NT2/D1 (cell line): ENCODE measurements around the gene ATP6AP1.

ENCODE experiments used
- DNase-seq: peaks from one replicate; pipeline ENCODE4 v3.0.0-alpha.2; 2011; ENCODE audit warnings: low read depth, low spot score
- H3K27me3 ChIP-seq: 2 replicates; pipeline ENCODE4 v1.6.0; 2011; ENCODE audit warnings: mild to moderate bottlenecking; ENCODE audit not compliant: insufficient read length, insufficient read depth
- H3K36me3 ChIP-seq: 2 replicates; pipeline ENCODE4 v1.6.1; 2011; ENCODE audit warnings: mild to moderate bottlenecking, low read length, mixed read lengths; ENCODE audit not compliant: insufficient read depth, insufficient read length
- H3K4me1 ChIP-seq: 2 replicates; pipeline ENCODE4 v1.5.1; 2011; ENCODE audit not compliant: insufficient read depth, insufficient read length
- H3K4me3 ChIP-seq: 2 replicates; pipeline ENCODE4 v1.5.1; 2011; ENCODE audit warnings: low read depth; ENCODE audit not compliant: insufficient read length
- H3K9ac ChIP-seq: 2 replicates; pipeline ENCODE4 v1.6.0; 2011; ENCODE audit warnings: low read depth; ENCODE audit not compliant: insufficient read length
- H3K9me3 ChIP-seq: 2 replicates; pipeline ENCODE4 v1.5.1; 2011; ENCODE audit warnings: mild to moderate bottlenecking, low read length; ENCODE audit not compliant: insufficient read depth
- SUZ12 ChIP-seq: IDR thresholded peaks from 2 replicates; pipeline ENCODE4 v1.6.1; 2011; ENCODE audit not compliant: insufficient read length, insufficient read depth; ENCODE audit errors: extremely low read depth
- YY1 ChIP-seq: IDR thresholded peaks from 2 replicates; pipeline ENCODE4 v1.6.1; 2011; ENCODE audit not compliant: insufficient read length, insufficient read depth
- ZNF274 ChIP-seq: IDR thresholded peaks from 2 replicates; pipeline ENCODE4 v1.6.1; 2011; ENCODE audit warnings: mild to moderate bottlenecking, low read depth, low read length

ATP6AP1 gene

DNA sequence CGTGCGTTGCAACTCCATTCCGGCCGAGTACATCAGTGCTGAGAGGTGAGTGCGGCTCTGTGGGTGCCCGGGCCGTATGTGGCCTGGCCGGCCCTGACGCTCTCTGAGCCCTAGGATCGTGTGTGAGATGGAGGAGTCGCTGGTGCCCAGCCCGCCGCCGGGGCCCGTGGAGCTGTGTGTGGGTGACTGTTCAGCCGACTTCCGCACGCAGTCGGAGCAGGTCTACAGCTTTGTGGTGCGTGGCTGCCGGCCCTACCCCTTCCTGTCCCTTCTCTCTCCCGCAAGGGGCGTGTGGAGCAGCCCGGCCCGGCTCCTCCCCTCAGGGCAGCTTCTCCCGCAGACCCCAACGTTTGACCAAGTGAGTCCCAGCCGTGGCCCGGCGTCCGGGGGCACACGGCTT lies 37.6 kb downstream of the ATP6AP1 start:
- no peak for TF ChIP-seq ZNF274
- TF ChIP-seq YY1, result no peak
- no peaks in the 10 kb centered on the region for H3K9me3 ChIP-seq
- H3K4me1 ChIP-seq, result no peaks in the 10 kb centered on the region
- H3K36me3 ChIP-seq, result peaks cover 57% of the 10 kb centered on the region
- no peak overlapping the region for H3K9ac ChIP-seq
- H3K4me3 ChIP-seq, result no peak overlapping the region
- H3K27me3 ChIP-seq, result no peaks in the 10 kb centered on the region
- no peak for DNase-seq

GRCh38 chrX:154466907-154467306 lies 38.4 kb downstream of the ATP6AP1 start:
- DNase-seq, result no peak
- Histone ChIP-seq H3K9ac (no peak overlapping the region), H3K9me3 (no peaks in the 10 kb centered on the region), H3K4me1 (no peaks in the 10 kb centered on the region), H3K36me3 (peaks cover 58% of the 10 kb centered on the region), H3K4me3 (no peak overlapping the region), H3K27me3 (no peaks in the 10 kb centered on the region)
- TF ChIP-seq YY1 (no peak), SUZ12 (no peak), ZNF274 (no peak)

- Histone ChIP-seq H3K9me3 (no peaks in the 10 kb centered on the region), H3K36me3 (peaks cover 61% of the 10 kb centered on the region), H3K4me1 (no peaks in the 10 kb centered on the region), H3K4me3 (no peak overlapping the region), H3K27me3 (no peaks in the 10 kb centered on the region), H3K9ac (no peak overlapping the region)
- TF ChIP-seq ZNF274 (no peak), YY1 (no peak)
- no peak for DNase-seq
Observed at GRCh38 chrX:154467556-154467955, 39.1 kb downstream of the ATP6AP1 start.

- Histone ChIP-seq H3K27me3 (no peaks in the 10 kb centered on the region), H3K9ac (no peak overlapping the region), H3K4me1 (no peaks in the 10 kb centered on the region), H3K9me3 (no peaks in the 10 kb centered on the region), H3K4me3 (no peak overlapping the region), H3K36me3 (peaks cover 61% of the 10 kb centered on the region)
- TF ChIP-seq ZNF274 (no peak), SUZ12 (no peak), YY1 (no peak)
- no peak for DNase-seq
Observed at GRCh38 chrX:154468217-154468616, 39.7 kb downstream of the ATP6AP1 start.

- TF ChIP-seq ZNF274, result no peak
- no peak for TF ChIP-seq SUZ12
- TF ChIP-seq YY1, result no peak
- H3K36me3 ChIP-seq, result peaks cover 65% of the 10 kb centered on the region
Observed at GRCh38 chrX:154469114-154469513, 40.6 kb downstream of the ATP6AP1 start.

DNA sequence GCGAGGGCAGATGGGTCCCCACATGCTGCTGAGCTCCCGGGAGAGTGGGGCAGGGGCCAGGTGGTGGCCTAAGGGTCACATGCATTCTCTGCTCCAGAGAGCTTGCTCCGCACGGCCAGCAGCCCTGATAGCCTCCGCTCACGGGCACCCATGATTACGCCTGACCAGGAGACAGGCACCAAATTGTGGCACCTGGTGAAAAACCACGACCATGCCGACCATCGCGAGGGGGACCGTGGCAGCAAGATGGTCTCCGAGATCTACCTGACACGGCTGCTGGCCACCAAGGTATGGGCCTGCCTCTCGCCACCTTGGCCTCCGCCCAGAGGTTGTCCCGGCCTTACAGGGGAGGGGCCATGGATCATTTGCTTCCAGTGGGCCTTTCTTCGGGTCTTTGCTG lies 41.4 kb downstream of the ATP6AP1 start:
- no peak for DNase-seq

More at GRCh38 chrX:154469114-154469513, 40.6 kb downstream of the ATP6AP1 start:
- H3K9me3 ChIP-seq, result no peaks in the 10 kb centered on the region
- H3K4me3 ChIP-seq, result no peak overlapping the region
- no peak for DNase-seq
- no peaks in the 10 kb centered on the region for H3K27me3 ChIP-seq
- no peaks in the 10 kb centered on the region for H3K4me1 ChIP-seq
- H3K9ac ChIP-seq, result no peak overlapping the region

DNA sequence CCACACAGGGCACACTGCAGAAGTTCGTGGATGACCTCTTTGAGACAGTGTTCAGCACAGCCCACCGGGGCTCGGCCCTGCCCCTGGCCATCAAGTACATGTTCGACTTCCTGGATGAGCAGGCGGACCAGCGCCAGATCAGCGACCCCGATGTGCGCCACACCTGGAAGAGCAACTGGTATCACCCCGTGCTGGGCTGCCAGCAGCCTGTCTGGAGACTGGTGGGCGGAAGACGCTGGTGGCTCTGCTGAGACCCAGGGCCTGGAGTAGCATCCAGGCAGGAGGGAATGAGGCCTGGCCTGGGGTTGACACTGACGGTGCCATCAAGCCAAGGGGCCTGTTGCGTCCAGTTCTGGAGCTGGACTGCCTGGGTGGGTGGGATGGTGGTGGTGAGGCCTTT lies 42.0 kb downstream of the ATP6AP1 start:
- Histone ChIP-seq H3K4me3 (no peak overlapping the region), H3K9ac (no peak overlapping the region), H3K36me3 (peaks cover 56% of the 10 kb centered on the region), H3K27me3 (no peaks in the 10 kb centered on the region), H3K9me3 (no peaks in the 10 kb centered on the region), H3K4me1 (no peaks in the 10 kb centered on the region)
- no peak for DNase-seq
- TF ChIP-seq SUZ12 (no peak), YY1 (no peak), ZNF274 (no peak)

More for the DNA sequence above, 41.4 kb downstream of the ATP6AP1 start:
- Histone ChIP-seq H3K4me1 (no peaks in the 10 kb centered on the region), H3K4me3 (no peak overlapping the region), H3K27me3 (no peaks in the 10 kb centered on the region), H3K9ac (no peak overlapping the region), H3K36me3 (peaks cover 60% of the 10 kb centered on the region), H3K9me3 (no peaks in the 10 kb centered on the region)
- TF ChIP-seq YY1 (no peak), SUZ12 (no peak), ZNF274 (no peak)
